ENCODE results near the gene ALDH3B2.

ALDH3B2 gene

GRCh38 chr11:67613960-67614715, 60.3 kb downstream of the ALDH3B2 start:
- peak; percentile 78 for DNase-seq (ENCODE audit: low read depth)

GRCh38 chr11:67613313-67613959, 61.0 kb downstream of the ALDH3B2 start:
- DNase-seq (ENCODE audit: low read depth), result no peak

GRCh38 chr11:67612751-67613150, 61.7 kb downstream of the ALDH3B2 start:
- DNase-seq (ENCODE audit: low read depth), result no peak

Measured in stimulated activated CD8-positive, alpha-beta memory T cell treated with anti-CD3 and anti-CD28 coated beads, Interleukin-12 subunit alpha, Interleukin-12 subunit beta, amount 100 ng/mL, for 1 hour (primary cell).